Central memory CD8-positive, alpha-beta T cell (primary cell): ENCODE results near the gene KIRREL3.

Experiments used
- ATAC-seq: fragments of 150-1000 bp; cut with Tn5 transposase; replicated peaks from 2 replicates; pipeline ENCODE4 v1.10.0; 2022; ENCODE audit warnings: mild to moderate bottlenecking, moderate FRiP score, moderate number of reproducible peaks; ENCODE audit not compliant: poor library complexity, severe bottlenecking; ENCODE audit errors: extremely low read depth
- DNase-seq, 2 donors: peaks; one replicate each; pipeline ENCODE4 v3.0.0; 2021; ENCODE audit warnings: low spot score in 2 of 2
- H3K27ac Mint-ChIP-seq: one replicate; pipeline ENCODE4 v1.8.0; 2022; ENCODE audit warnings: low read depth, mild to moderate bottlenecking, moderate library complexity, mixed read lengths
- H3K27me3 Mint-ChIP-seq: one replicate; pipeline ENCODE4 v1.8.0; 2022; ENCODE audit warnings: mixed read lengths
- H3K36me3 Mint-ChIP-seq: one replicate; pipeline ENCODE4 v1.8.0; 2022; ENCODE audit warnings: mild to moderate bottlenecking, moderate library complexity, mixed read lengths; ENCODE audit not compliant: insufficient read depth
- H3K4me1 Mint-ChIP-seq: one replicate; pipeline ENCODE4 v1.8.0; 2022; ENCODE audit warnings: mixed read lengths
- H3K4me3 Mint-ChIP-seq: one replicate; pipeline ENCODE4 v1.8.0; 2022; ENCODE audit warnings: mild to moderate bottlenecking, moderate library complexity, mixed read lengths
- H3K9me3 Mint-ChIP-seq: one replicate; pipeline ENCODE4 v1.8.0; 2022; ENCODE audit warnings: mixed read lengths

The KIRREL3 gene

GRCh38 chr11:126993599-126993998 is 7.0 kb downstream of the KIRREL3 start:
- Mint-ChIP-seq H3K9me3 (no peaks in the 10 kb centered on the region), H3K4me1 (no peaks in the 10 kb centered on the region), H3K27ac (no peak overlapping the region), H3K36me3 (peaks cover 1% of the 10 kb centered on the region), H3K27me3 (peaks cover 34% of the 10 kb centered on the region), H3K4me3 (no peak overlapping the region)
- no peak for DNase-seq
- ATAC-seq, result no peak

GRCh38 chr11:126992804-126993111 is 7.8 kb downstream of the KIRREL3 start:
- H3K9me3 Mint-ChIP-seq, result no peaks in the 10 kb centered on the region
- DNase-seq, result no peak
- ATAC-seq, result no peak
- no peak overlapping the region for H3K27ac Mint-ChIP-seq
- no peaks in the 10 kb centered on the region for H3K4me1 Mint-ChIP-seq
- peaks cover 1% of the 10 kb centered on the region for H3K36me3 Mint-ChIP-seq
- H3K27me3 Mint-ChIP-seq, result peaks cover 34% of the 10 kb centered on the region
- H3K4me3 Mint-ChIP-seq, result no peak overlapping the region

- ATAC-seq (no peak), DNase-seq (no peak)
- Mint-ChIP-seq H3K9me3 (no peaks in the 10 kb centered on the region), H3K27ac (no peak overlapping the region), H3K4me3 (no peak overlapping the region), H3K27me3 (peaks cover 34% of the 10 kb centered on the region), H3K4me1 (no peaks in the 10 kb centered on the region), H3K36me3 (peaks cover 1% of the 10 kb centered on the region)
These were observed 8.3 kb downstream of the KIRREL3 start for GRCh38 chr11:126992065-126992803.

- H3K36me3 Mint-ChIP-seq, result peaks cover 1% of the 10 kb centered on the region
- H3K27me3 Mint-ChIP-seq, result peaks cover 39% of the 10 kb centered on the region
- H3K4me1 Mint-ChIP-seq, result no peaks in the 10 kb centered on the region
- no peaks in the 10 kb centered on the region for H3K9me3 Mint-ChIP-seq
- no peak for DNase-seq
- no peak for ATAC-seq
- no peak overlapping the region for H3K4me3 Mint-ChIP-seq
- no peak overlapping the region for H3K27ac Mint-ChIP-seq
These were observed 9.0 kb downstream of the KIRREL3 start for GRCh38 chr11:126991596-126991995.

GRCh38 chr11:126990716-126991480 is 9.7 kb downstream of the KIRREL3 start:
- no peaks in the 10 kb centered on the region for H3K9me3 Mint-ChIP-seq
- H3K27ac Mint-ChIP-seq, result no peak overlapping the region
- H3K27me3 Mint-ChIP-seq, result peaks cover 46% of the 10 kb centered on the region
- ATAC-seq (no peak), DNase-seq (no peak)
- no peaks in the 10 kb centered on the region for H3K4me1 Mint-ChIP-seq
- H3K36me3 Mint-ChIP-seq, result peaks cover 1% of the 10 kb centered on the region
- H3K4me3 Mint-ChIP-seq, result no peak overlapping the region

- Mint-ChIP-seq H3K4me1 (no peaks in the 10 kb centered on the region), H3K27me3 (peaks cover 54% of the 10 kb centered on the region), H3K9me3 (no peaks in the 10 kb centered on the region), H3K36me3 (peaks cover 1% of the 10 kb centered on the region), H3K27ac (no peak overlapping the region), H3K4me3 (no peak overlapping the region)
- DNase-seq, result peak in 1 of 2 donors; percentile 18
- ATAC-seq, result no peak
These were observed 10.4 kb downstream of the KIRREL3 start for GRCh38 chr11:126989942-126990715.

GRCh38 chr11:126988655-126989054 is 11.9 kb downstream of the KIRREL3 start:
- Mint-ChIP-seq H3K36me3 (peaks cover 1% of the 10 kb centered on the region), H3K27me3 (peaks cover 60% of the 10 kb centered on the region), H3K4me3 (no peak overlapping the region), H3K4me1 (no peaks in the 10 kb centered on the region), H3K27ac (no peak overlapping the region), H3K9me3 (no peaks in the 10 kb centered on the region)
- no peak for ATAC-seq
- no peak for DNase-seq

- H3K36me3 Mint-ChIP-seq, result no peaks in the 10 kb centered on the region
- H3K4me3 Mint-ChIP-seq, result no peak overlapping the region
- no peak overlapping the region for H3K27ac Mint-ChIP-seq
- H3K9me3 Mint-ChIP-seq, result no peaks in the 10 kb centered on the region
- DNase-seq (no peak), ATAC-seq (no peak)
- no peaks in the 10 kb centered on the region for H3K4me1 Mint-ChIP-seq
- H3K27me3 Mint-ChIP-seq, result peaks cover 73% of the 10 kb centered on the region
These were observed 18.9 kb downstream of the KIRREL3 start for GRCh38 chr11:126981635-126982034.

GRCh38 chr11:126978911-126979310 is 21.7 kb downstream of the KIRREL3 start:
- H3K27me3 Mint-ChIP-seq, result peaks cover 53% of the 10 kb centered on the region
- no peaks in the 10 kb centered on the region for H3K4me1 Mint-ChIP-seq
- H3K36me3 Mint-ChIP-seq, result no peaks in the 10 kb centered on the region
- ATAC-seq (no peak), DNase-seq (no peak)
- H3K4me3 Mint-ChIP-seq, result no peak overlapping the region
- no peaks in the 10 kb centered on the region for H3K9me3 Mint-ChIP-seq
- no peak overlapping the region for H3K27ac Mint-ChIP-seq

- Mint-ChIP-seq H3K9me3 (no peaks in the 10 kb centered on the region), H3K36me3 (no peaks in the 10 kb centered on the region)
- no peak for DNase-seq
These were observed 22.4 kb downstream of the KIRREL3 start for GRCh38 chr11:126978165-126978564.

GRCh38 chr11:126973051-126973450 is 27.5 kb downstream of the KIRREL3 start:
- H3K9me3 Mint-ChIP-seq, result peaks cover 12% of the 10 kb centered on the region
- peaks cover 51% of the 10 kb centered on the region for H3K27me3 Mint-ChIP-seq
- no peaks in the 10 kb centered on the region for H3K36me3 Mint-ChIP-seq
- H3K4me1 Mint-ChIP-seq, result no peaks in the 10 kb centered on the region
- H3K4me3 Mint-ChIP-seq, result no peak overlapping the region
- no peak overlapping the region for H3K27ac Mint-ChIP-seq
- ATAC-seq (no peak), DNase-seq (no peak)

More at GRCh38 chr11:126978165-126978564, 22.4 kb downstream of the KIRREL3 start:
- H3K4me1 Mint-ChIP-seq, result no peaks in the 10 kb centered on the region
- no peak overlapping the region for H3K4me3 Mint-ChIP-seq
- H3K27ac Mint-ChIP-seq, result no peak overlapping the region
- no peak for ATAC-seq
- H3K27me3 Mint-ChIP-seq, result peaks cover 47% of the 10 kb centered on the region

GRCh38 chr11:126971305-126971704 is 29.3 kb downstream of the KIRREL3 start:
- H3K27ac Mint-ChIP-seq, result no peak overlapping the region
- no peaks in the 10 kb centered on the region for H3K4me1 Mint-ChIP-seq
- no peaks in the 10 kb centered on the region for H3K36me3 Mint-ChIP-seq
- H3K27me3 Mint-ChIP-seq, result peaks cover 50% of the 10 kb centered on the region
- H3K9me3 Mint-ChIP-seq, result peaks cover 12% of the 10 kb centered on the region
- ATAC-seq (no peak), DNase-seq (no peak)
- H3K4me3 Mint-ChIP-seq, result no peak overlapping the region
